ENCODE measurements around the gene AXIN1.
"Not testable (repeated sequence)": the region's sequence is repeated elsewhere in the genome, so short reads cannot be mapped to it uniquely, and the experiment has no call there.

AXIN1 gene

DNA sequence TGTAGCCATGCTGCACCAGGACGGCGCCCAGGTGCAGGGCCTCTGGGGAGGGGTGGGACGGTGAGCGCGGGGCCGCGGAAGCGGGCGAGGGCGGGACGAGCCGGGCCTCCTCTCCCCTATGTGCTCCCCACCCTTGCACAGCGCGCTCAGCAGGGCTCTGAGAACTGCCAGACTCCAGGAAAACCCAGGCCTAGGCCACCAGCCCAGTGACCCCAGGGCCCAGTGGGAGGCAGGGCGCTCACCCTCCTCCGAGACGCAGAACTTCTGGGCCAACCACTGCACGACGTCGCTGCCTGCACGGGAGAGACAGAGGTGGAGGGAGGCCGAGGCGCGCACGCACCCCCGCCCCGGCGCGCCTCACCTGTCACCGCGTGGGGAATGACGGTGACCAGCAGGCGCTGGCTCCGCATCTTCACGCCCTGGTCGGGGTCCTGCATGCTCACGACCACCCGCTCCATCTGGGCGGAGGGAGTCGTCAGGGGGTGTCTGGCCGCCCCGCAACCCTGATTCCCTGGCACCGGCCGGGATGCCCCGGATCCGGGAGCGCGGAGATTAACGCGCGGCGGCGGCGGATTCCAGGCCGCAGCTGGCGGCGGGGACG lies 77.4 kb downstream of the AXIN1 start:
- Histone ChIP-seq H3K27ac (ENCODE audit: low read depth in 2 of 2, low read length in 2 of 2) (no peak overlapping the region), H3K9me3 (ENCODE audit: control insufficient read depth in 2 of 2, low read length in 2 of 2) (no peaks in the 10 kb centered on the region), H3K27me3 (ENCODE audit: control insufficient read depth in 2 of 2, insufficient read depth in 2 of 2, low read length in 2 of 2) (peaks cover 8% of the 10 kb centered on the region in 2 donors), H3K4me1 (ENCODE audit: control insufficient read depth in 2 of 2, insufficient read depth in 2 of 2, low read length in 2 of 2) (peaks cover 8 to 12% of the 10 kb centered on the region in 2 donors), H3K9ac (ENCODE audit: low read depth in 1 of 2, low read length in 2 of 2) (peak overlapping the region in 1 of 2 donors; percentile 51), H3K4me3 (ENCODE audit: low read length in 2 of 2) (peak overlapping the region; percentile 44 to 51), H3K36me3 (ENCODE audit: control insufficient read depth in 2 of 2, insufficient read depth in 2 of 2, low read length in 2 of 2) (no peaks in the 10 kb centered on the region)

DNA sequence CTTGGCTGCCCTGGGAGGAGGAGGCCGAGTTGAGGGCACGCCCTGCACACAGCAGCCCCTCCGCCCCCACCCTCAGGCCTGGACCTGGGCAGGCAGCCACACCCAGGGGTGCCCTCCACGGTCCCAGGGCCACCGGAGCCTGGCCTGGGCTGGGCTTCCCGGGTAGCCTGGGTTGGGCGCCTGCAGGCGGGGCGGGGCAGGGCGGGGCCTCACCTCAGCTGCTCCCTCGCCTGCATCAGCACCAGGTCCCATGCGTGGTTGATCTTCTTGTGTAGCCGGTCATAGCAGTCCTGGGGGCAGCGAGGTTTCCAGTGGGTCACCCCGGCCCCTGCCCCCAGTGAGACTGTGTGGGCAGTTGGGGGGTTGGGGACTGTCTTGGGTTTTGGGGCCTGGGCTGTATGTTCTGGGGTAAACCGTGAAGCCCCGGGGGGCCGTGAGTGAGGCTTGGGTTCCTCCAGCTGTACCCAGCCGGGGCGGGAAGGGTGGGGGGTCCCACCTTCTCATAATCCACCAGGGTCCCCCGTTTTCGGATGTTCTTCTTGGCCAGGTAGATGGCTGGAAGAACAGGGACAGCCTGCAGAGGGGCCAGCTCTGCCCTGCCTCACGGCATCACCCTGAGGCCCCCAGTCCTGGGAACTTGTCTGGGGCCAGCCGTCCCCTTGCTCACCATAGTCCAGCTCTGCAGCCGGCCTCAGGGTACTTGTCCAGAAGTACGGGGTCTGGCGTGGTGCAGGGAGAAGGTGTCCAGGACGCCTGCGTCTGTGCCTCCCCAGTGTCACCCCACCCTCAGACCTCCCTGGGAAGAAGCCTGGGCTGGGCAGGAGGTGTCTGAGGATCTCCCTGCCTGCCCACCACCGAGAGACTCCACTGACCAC lies 78.7 kb downstream of the AXIN1 start:
- H3K27me3 ChIP-seq (ENCODE audit: control insufficient read depth in 2 of 2, insufficient read depth in 2 of 2, low read length in 2 of 2): peaks cover 6 to 8% of the 10 kb centered on the region in 2 donors
- H3K4me3 ChIP-seq (ENCODE audit: low read length in 2 of 2): no peak overlapping the region
- no peak overlapping the region for H3K9ac ChIP-seq (ENCODE audit: low read depth in 1 of 2, low read length in 2 of 2)
- H3K36me3 ChIP-seq (ENCODE audit: control insufficient read depth in 2 of 2, insufficient read depth in 2 of 2, low read length in 2 of 2): no peaks in the 10 kb centered on the region
- H3K27ac ChIP-seq (ENCODE audit: low read depth in 2 of 2, low read length in 2 of 2): no peak overlapping the region
- peaks cover 10 to 17% of the 10 kb centered on the region in 2 donors for H3K4me1 ChIP-seq (ENCODE audit: control insufficient read depth in 2 of 2, insufficient read depth in 2 of 2, low read length in 2 of 2)
- H3K9me3 ChIP-seq (ENCODE audit: control insufficient read depth in 2 of 2, low read length in 2 of 2): no peaks in the 10 kb centered on the region

DNA sequence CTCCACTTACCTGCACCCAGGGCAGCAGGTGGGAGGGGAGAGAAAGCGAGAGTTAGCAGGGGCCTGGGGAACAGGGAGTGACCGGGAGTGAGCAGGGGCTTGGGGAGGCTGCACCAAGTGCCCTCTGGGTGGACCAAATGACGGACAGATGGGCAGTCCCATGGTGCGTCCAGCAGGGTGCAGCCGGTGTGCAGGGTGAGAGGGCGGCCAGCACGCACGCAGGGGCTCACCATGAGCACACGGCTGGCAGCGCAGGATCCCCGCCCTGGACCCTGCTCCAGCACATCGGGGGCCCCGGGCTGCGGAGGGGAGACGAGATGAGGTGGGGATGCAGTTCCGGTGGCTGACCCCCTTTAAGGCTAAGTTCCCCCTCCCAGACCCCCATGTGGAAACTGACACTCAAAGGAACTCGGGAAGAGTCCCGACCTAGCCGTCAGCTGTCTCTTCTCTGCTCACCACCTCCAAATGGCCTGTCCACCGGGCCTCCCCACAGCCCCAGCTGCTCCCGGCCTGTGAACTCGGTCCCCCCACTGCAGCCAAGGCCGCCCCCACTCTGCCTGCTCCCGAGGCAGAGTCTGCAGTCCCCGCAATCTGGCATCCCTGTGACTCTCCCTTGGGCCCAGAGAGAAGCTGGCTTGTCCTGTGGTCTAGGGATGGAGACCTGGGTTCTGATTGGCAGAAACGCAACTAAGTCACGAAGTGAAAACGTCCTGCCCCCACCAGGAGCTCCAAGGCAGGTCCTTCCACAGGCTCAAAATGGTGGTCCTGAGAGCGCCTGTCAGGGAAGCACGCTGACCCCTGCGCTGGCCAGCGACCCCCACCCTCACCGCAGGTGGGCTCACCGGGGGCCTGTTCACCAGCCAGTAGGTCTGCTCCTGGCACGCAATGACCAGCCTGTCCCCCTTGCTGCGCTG lies 79.6 kb downstream of the AXIN1 start:
- H3K9me3 ChIP-seq (ENCODE audit: control insufficient read depth in 2 of 2, low read length in 2 of 2): no peaks in the 10 kb centered on the region
- peaks cover 6 to 8% of the 10 kb centered on the region in 2 donors for H3K27me3 ChIP-seq (ENCODE audit: control insufficient read depth in 2 of 2, insufficient read depth in 2 of 2, low read length in 2 of 2)
- peaks cover 17 to 26% of the 10 kb centered on the region in 2 donors for H3K4me1 ChIP-seq (ENCODE audit: control insufficient read depth in 2 of 2, insufficient read depth in 2 of 2, low read length in 2 of 2)
- H3K36me3 ChIP-seq (ENCODE audit: control insufficient read depth in 2 of 2, insufficient read depth in 2 of 2, low read length in 2 of 2): no peaks in the 10 kb centered on the region
- H3K9ac ChIP-seq (ENCODE audit: low read depth in 1 of 2, low read length in 2 of 2): no peak overlapping the region
- H3K27ac ChIP-seq (ENCODE audit: low read depth in 2 of 2, low read length in 2 of 2): no peak overlapping the region
- no peak overlapping the region for H3K4me3 ChIP-seq (ENCODE audit: low read length in 2 of 2)

DNA sequence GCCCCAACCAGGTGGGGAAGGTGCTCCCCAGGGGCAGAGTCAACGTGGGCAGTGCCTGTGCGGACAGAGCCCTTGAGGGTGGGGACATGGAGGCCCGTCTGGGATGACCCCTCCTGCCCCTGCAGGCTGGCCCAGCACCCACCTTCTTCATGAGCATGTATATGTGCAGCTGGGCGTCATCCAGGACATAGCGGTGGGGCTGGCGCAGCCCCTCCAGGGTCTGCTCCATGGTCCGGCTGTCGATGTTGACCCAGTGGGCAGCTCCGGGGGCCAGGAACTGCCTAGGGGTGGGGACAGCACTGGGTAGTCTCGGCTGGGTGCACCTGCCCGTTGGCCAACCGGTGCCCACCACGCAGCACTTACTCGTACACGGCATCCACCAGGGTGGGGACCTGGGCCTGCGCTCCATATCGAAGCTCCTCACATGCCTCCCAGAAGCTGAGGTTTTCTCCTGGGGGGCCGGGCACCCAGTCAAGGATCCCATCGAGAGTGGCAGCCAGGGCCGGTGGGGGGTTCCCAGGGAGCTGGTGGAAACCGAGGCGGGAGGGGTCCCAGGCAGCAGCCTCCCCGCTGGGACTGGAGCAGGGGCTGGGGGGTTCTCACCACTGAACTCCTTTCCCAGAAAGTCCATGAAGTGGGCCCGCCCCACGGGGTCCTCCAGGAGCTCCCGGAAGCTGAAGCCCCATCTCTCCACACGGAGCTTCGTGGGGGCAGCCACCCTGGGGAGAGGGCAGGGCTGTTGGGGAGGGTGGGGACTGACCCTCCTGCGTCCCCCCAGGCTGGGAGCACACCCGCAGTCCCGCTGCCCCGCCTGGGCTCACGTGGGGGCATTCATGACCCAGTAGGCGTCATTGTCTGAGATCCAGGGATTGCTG lies 81.9 kb downstream of the AXIN1 start:
- Histone ChIP-seq H3K36me3 (ENCODE audit: control insufficient read depth in 2 of 2, insufficient read depth in 2 of 2, low read length in 2 of 2) (peaks cover 0 to under 1% of the 10 kb centered on the region in 2 donors), H3K27ac (ENCODE audit: low read depth in 2 of 2, low read length in 2 of 2) (no peak overlapping the region), H3K27me3 (ENCODE audit: control insufficient read depth in 2 of 2, insufficient read depth in 2 of 2, low read length in 2 of 2) (peaks cover 4 to 5% of the 10 kb centered on the region in 2 donors), H3K9me3 (ENCODE audit: control insufficient read depth in 2 of 2, low read length in 2 of 2) (no peaks in the 10 kb centered on the region), H3K4me3 (ENCODE audit: low read length in 2 of 2) (no peak overlapping the region), H3K9ac (ENCODE audit: low read depth in 1 of 2, low read length in 2 of 2) (no peak overlapping the region), H3K4me1 (ENCODE audit: control insufficient read depth in 2 of 2, insufficient read depth in 2 of 2, low read length in 2 of 2) (peaks cover 18 to 41% of the 10 kb centered on the region in 2 donors)

DNA sequence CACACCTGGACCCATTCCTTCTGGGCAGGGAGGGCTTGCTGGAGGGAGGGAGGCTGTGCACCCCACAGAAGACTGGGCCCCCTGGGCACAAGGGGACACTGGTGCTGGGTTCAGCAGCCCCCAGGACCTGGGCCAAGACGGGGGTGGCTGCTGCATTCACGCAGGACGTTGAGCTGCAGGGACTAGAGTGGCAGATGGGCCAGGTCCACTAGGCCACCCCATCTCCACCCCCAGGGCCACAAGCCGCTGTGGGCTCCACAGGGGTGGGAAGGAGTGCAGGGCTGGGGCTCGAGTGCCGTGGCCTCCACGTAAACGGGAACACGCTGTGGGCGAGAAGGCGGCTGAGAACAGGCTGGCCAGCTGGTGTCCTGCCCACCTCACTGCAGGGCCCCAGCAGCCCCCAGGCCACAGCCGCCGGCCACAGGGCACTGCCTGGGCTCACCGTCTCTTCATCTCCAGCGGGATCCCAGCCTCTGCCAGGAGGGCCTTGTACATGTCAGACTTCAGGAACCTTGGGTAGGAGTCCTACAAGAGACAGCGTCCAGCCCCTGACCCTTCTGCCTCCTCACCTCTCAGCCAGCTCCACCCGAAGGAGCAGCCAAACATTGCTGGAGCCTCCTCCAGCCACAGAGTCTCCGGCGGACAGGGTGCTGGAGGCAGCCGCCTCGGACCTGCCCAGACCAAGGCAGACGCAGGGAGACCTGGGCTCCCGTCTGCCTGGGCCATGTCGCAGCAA lies 83.3 kb downstream of the AXIN1 start:
- no peaks in the 10 kb centered on the region for H3K9me3 ChIP-seq (ENCODE audit: control insufficient read depth in 2 of 2, low read length in 2 of 2)
- peaks cover 0 to under 1% of the 10 kb centered on the region in 2 donors for H3K27me3 ChIP-seq (ENCODE audit: control insufficient read depth in 2 of 2, insufficient read depth in 2 of 2, low read length in 2 of 2)
- H3K27ac ChIP-seq (ENCODE audit: low read depth in 2 of 2, low read length in 2 of 2): peak overlapping the region in 1 of 2 donors; percentile 84
- peak overlapping the region in 1 of 2 donors; percentile 44 for H3K4me3 ChIP-seq (ENCODE audit: low read length in 2 of 2)
- peaks cover 2 to 10% of the 10 kb centered on the region in 2 donors for H3K36me3 ChIP-seq (ENCODE audit: control insufficient read depth in 2 of 2, insufficient read depth in 2 of 2, low read length in 2 of 2)
- H3K9ac ChIP-seq (ENCODE audit: low read depth in 1 of 2, low read length in 2 of 2): peak overlapping the region; percentile 41 to 53
- H3K4me1 ChIP-seq (ENCODE audit: control insufficient read depth in 2 of 2, insufficient read depth in 2 of 2, low read length in 2 of 2): peaks cover 13 to 39% of the 10 kb centered on the region in 2 donors

DNA sequence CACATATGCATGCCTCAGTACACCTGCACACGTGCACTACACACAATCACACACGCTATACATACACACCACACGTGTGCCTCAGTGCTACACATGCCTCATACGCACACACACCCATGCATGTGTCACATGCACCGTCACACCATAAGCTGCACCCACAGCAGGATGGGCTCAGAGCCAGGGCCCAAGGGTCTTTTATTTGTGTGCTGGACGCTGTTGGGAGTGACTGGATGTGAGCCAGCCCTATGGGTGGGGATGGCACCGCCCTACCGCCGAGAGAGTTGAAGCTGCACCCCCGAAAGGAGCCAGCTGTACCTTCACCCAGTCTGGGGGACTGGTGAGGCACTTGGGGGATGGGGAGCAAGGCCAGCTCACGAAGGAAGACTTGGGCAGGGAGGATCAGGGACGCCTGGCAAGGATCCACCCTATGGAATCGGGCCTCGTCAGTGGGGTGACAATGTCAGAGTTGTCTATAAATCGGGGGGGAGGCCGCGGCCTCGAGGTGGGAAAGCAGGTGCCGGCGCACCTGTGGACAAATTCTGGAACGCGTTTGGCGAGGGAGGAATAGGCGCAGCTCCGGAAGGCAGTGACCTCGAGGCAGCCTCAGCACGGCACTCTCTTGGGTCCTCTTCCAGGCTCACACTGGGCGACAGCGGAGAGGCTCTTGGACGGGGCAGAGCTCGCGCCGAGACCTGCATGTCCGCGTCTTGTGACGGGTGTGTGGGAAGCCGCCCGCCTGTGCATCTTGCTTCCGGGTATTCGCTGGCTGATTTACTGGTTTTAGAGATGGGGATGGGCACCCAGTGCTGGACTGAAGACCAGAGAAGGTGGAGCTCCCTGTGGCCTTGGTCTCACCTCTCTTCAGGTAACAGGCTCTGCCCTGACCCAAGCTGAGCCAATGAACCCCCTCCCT lies 84.1 kb downstream of the AXIN1 start:
- no peaks in the 10 kb centered on the region for H3K27me3 ChIP-seq (ENCODE audit: control insufficient read depth in 2 of 2, insufficient read depth in 2 of 2, low read length in 2 of 2)

DNA sequence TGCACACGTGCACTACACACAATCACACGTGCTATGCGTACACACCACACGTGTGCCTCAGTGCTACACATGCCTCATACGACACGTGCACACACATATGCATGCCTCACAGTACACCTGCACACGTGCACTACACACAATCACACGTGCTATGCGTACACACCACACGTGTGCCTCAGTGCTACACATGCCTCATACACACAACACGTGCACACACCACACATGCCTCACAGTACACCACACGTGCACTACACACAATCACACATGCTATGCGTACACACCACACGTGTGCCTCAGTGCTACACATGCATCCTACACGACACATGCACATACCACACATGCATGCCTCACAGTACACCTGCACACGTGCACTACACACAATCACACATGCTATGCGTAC lies 85.0 kb downstream of the AXIN1 start:
- not testable (repeated sequence) for H3K9me3 ChIP-seq (ENCODE audit: control insufficient read depth in 2 of 2, low read length in 2 of 2); H3K9ac ChIP-seq (ENCODE audit: low read depth in 1 of 2, low read length in 2 of 2); H3K27me3 ChIP-seq (ENCODE audit: control insufficient read depth in 2 of 2, insufficient read depth in 2 of 2, low read length in 2 of 2)
- Histone ChIP-seq H3K4me1 (ENCODE audit: control insufficient read depth in 2 of 2, insufficient read depth in 2 of 2, low read length in 2 of 2) (peaks cover 10 to 35% of the 10 kb centered on the region in 2 donors), H3K36me3 (ENCODE audit: control insufficient read depth in 2 of 2, insufficient read depth in 2 of 2, low read length in 2 of 2) (peaks cover 10 to 18% of the 10 kb centered on the region in 2 donors), H3K27ac (ENCODE audit: low read depth in 2 of 2, low read length in 2 of 2) (peak overlapping the region in 1 of 2 donors; percentile 35), H3K4me3 (ENCODE audit: low read length in 2 of 2) (peak overlapping the region in 1 of 2 donors; percentile 50)

More for the DNA sequence above, 84.1 kb downstream of the AXIN1 start:
- H3K9me3 ChIP-seq (ENCODE audit: control insufficient read depth in 2 of 2, low read length in 2 of 2): no peaks in the 10 kb centered on the region
- peaks cover 10 to 17% of the 10 kb centered on the region in 2 donors for H3K36me3 ChIP-seq (ENCODE audit: control insufficient read depth in 2 of 2, insufficient read depth in 2 of 2, low read length in 2 of 2)
- peaks cover 10 to 38% of the 10 kb centered on the region in 2 donors for H3K4me1 ChIP-seq (ENCODE audit: control insufficient read depth in 2 of 2, insufficient read depth in 2 of 2, low read length in 2 of 2)
- peak overlapping the region; percentile 41 to 53 for H3K9ac ChIP-seq (ENCODE audit: low read depth in 1 of 2, low read length in 2 of 2)
- H3K4me3 ChIP-seq (ENCODE audit: low read length in 2 of 2): peak overlapping the region; percentile 44 to 50
- peak overlapping the region; percentile 80 to 84 for H3K27ac ChIP-seq (ENCODE audit: low read depth in 2 of 2, low read length in 2 of 2)
